Gastroesophageal sphincter (tissue), 3 donors: Measurements from ENCODE around the gene MOG.

Experiments used
- CTCF ChIP-seq, 4 experiments: fragments of 200-600 bp in 2 of 4; fragments of 450-650 bp in 2 of 4; sonication (generic) in 1 of 4; IDR thresholded peaks; one replicate each; pipeline ENCODE4 v1.5.1; 2017 to 2019; ENCODE audit warnings: antibody characterized with exemption in 4 of 4, mild to moderate bottlenecking in 2 of 4, moderate library complexity in 2 of 4
- POLR2A ChIP-seq, 2 donors: fragments of 450-650 bp; IDR thresholded peaks; one replicate each; pipeline ENCODE4 v1.6.1; 2017; ENCODE audit warnings: antibody characterized with exemption in 2 of 2, mild to moderate bottlenecking in 2 of 2, moderate library complexity in 1 of 2

DNA sequence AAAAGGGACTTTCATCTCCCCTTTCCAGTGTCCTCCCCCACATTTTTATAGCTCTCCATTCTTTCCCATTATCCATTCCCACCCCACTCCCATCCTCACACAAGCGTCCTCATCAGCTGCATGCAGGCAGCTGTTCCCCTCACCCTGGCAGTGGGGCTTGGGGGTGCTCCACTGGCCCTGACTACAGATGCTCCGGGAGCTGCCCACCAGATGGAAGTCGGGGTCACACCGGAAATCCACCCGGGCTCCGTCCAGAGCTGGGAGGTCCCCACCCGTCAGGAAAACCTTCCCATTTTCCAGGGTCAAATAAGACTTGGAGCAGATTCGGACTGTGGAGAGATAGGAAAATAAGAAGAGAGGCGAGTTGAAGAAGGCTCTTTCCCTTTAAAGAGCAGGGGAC, 26.6 kb upstream of the MOG start:
- no peak for TF ChIP-seq CTCF (IDR thresholded peaks at IDR 0.05)
- TF ChIP-seq POLR2A (IDR thresholded peaks at IDR 0.05): no peak
